Coronary artery (tissue), 2 donors: Measurements from ENCODE around the gene LRRC19.

Source experiments
- DNase-seq: peaks from one replicate; pipeline ENCODE4 v3.0.0-alpha.2; 2017; ENCODE audit warnings: low spot score
- H3K27ac ChIP-seq, 2 donors: fragments of 200-600 bp; sonication (generic); one replicate each; pipeline ENCODE4 v1.5.1; 2016 to 2019
- H3K4me3 ChIP-seq: fragments of 200-600 bp; sonication (generic); 2 replicates; pipeline ENCODE4 v1.5.1; 2016; ENCODE audit warnings: mild to moderate bottlenecking, moderate library complexity
- TF ChIP-seq, protein P1 (sequence below): fragments of 200-600 bp; sonication (generic); IDR thresholded peaks from one replicate; pipeline ENCODE4 v1.5.1; 2019; ENCODE audit warnings: antibody characterized with exemption

Gene LRRC19

DNA sequence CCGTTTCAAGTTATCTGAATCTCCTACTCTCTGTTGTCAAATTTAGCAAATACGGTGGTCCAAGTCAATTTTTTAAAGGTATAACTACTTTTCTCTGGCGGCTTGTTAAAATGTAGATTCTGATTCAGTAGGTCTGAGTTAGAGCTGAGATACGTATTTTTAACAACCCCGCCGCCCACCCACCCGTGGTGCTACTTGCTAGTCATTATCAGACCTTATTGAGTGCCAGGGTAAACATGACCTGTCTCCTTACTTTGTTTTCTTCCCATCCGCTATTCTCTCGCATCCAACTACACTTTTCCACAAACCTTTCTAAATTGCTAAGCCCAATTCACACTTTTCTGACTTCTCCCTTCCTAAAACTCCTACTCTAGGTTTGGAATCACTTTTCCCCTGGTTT lies 57.7 kb downstream of the LRRC19 start:
- no peak for DNase-seq
- TF ChIP-seq, protein P1, sequence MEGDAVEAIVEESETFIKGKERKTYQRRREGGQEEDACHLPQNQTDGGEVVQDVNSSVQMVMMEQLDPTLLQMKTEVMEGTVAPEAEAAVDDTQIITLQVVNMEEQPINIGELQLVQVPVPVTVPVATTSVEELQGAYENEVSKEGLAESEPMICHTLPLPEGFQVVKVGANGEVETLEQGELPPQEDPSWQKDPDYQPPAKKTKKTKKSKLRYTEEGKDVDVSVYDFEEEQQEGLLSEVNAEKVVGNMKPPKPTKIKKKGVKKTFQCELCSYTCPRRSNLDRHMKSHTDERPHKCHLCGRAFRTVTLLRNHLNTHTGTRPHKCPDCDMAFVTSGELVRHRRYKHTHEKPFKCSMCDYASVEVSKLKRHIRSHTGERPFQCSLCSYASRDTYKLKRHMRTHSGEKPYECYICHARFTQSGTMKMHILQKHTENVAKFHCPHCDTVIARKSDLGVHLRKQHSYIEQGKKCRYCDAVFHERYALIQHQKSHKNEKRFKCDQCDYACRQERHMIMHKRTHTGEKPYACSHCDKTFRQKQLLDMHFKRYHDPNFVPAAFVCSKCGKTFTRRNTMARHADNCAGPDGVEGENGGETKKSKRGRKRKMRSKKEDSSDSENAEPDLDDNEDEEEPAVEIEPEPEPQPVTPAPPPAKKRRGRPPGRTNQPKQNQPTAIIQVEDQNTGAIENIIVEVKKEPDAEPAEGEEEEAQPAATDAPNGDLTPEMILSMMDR, result no peak
- Histone ChIP-seq H3K27ac (peak overlapping the region; percentile 90 to 99), H3K4me3 (peak overlapping the region; percentile 99)

DNA sequence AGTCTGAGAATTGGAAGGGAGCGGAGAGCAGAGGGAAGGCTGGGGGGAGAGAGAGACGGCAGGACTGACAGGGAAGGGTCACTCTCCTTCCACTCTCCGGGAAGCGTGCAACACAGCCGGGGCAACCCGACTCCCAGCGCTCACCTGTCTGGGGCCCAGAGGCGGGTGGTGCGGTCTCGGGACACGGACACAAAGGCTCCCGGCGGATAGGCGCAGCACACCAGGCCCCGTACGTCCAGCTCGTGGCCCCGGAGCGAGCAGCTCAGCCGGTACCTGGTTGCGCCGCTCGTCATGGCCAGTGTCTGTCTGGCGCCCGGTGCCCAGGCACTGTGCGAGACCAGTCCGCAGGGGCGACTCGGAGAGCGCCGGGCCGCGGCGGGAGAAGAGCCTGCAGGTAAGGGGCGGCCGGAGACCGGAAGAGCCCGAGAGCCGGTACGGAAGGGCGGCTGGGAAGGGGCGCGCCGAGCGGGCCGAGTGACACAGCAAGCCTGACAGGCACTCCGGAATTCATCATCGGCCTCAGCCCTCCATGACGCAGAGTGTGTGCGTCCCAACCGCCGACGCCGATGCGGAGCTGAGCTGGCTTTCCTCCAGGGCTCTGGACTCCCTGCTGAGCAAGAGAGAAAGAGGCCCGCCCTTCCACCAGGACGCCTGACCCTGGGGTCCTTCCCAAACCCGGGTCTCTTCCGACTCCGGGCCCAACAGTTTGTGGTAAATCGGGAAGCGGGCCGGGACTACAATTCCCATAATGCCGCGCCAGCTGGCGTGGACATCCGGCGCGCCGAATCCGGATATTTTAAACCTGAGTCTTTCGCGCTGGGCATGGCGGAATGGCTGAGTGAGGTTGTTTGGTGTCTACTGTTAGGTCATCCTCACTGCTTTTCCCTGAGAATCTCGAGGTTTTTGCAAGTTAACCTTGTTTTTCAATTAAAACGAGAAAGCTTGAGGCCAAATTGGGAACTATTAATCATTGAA lies 58.4 kb downstream of the LRRC19 start, which contains the start of gene PLAA:
PLAA (minus strand) TSS at position 490 of the 975 bp plus-strand sequence; CDS start at position 293, 197 bp downstream.
- peak within 1 kb of the TSS; percentile 99 for H3K4me3 ChIP-seq
- TF ChIP-seq, protein P1, result no peak
- H3K27ac ChIP-seq, result peak within 1 kb of the TSS; percentile 90 to 99
- DNase-seq, result peak; percentile 94

DNA sequence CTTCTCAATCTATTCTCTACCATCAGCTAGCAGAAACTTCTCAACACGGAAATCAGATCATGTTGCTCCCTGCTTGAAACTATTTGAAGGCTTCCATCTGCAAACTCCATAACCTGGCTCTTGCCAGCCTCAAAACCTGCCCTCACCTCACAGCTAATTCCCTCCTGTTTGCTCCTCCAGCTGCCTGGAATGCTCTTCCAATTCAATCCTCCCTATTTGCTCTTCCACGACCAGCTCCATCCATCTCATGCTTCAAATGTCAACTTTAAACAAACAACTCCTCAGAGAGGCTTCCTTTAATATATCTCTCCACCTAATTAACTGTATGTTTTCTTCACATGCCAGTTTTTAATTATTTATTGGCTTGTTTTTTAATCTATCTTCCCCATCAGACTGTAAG lies 59.9 kb downstream of the LRRC19 start:
- no peak for DNase-seq
- TF ChIP-seq, protein P1, result no peak
- Histone ChIP-seq H3K27ac (no peak overlapping the region), H3K4me3 (peak overlapping the region; percentile 99)
